ENCODE data around the gene KIF26B. TPM values are rescaled to one million over a fixed set of nuclear protein-coding genes. Genes with fewer than 3 reads are reported as not detected.

Gene KIF26B
- total RNA-seq, 3 donors from 2014 or later (not counting 1 experiment from before 2014, with no cell fraction given): 0.16 to 0.96 (median 0.18) TPM

DNA sequence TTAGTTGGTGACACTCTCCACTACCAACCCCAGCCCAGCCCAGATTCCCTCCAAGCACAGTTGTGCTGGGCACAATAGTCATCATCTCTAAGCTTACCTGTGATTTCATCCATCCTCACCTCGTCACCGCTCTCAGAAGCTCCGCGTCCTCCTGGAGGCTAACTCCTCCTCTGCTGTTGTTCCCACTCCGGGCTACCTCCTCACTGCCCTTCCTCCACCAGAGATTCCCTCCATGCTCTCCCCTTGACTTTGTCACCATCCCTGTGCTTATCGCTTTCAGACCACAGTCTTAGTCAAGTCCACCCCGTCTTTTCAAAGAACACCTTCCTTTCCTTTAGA lies 47.0 kb upstream of the KIF26B start:
- no peak overlapping the region for H3K4me3 ChIP-seq (ENCODE audit: low read length)
- Mint-ChIP-seq H3K27ac (no peak overlapping the region), H3K4me1 (peaks cover 0 to 6% of the 10 kb centered on the region in 2 donors), H3K36me3 (no peaks in the 10 kb centered on the region), H3K27me3 (ENCODE audit: low read depth in 2 of 2) (no peaks in the 10 kb centered on the region), H3K4me3 (no peak overlapping the region), H3K9me3 (no peaks in the 10 kb centered on the region)
- H3K27me3 ChIP-seq (ENCODE audit: control insufficient read depth, insufficient read depth, low read length): no peaks in the 10 kb centered on the region
- peaks cover 4% of the 10 kb centered on the region for H3K4me1 ChIP-seq (ENCODE audit: control insufficient read depth, insufficient read depth, low read length)
- intact Hi-C loops (cut with micrococcal nuclease): no loop called here
- TF ChIP-seq, protein P1, sequence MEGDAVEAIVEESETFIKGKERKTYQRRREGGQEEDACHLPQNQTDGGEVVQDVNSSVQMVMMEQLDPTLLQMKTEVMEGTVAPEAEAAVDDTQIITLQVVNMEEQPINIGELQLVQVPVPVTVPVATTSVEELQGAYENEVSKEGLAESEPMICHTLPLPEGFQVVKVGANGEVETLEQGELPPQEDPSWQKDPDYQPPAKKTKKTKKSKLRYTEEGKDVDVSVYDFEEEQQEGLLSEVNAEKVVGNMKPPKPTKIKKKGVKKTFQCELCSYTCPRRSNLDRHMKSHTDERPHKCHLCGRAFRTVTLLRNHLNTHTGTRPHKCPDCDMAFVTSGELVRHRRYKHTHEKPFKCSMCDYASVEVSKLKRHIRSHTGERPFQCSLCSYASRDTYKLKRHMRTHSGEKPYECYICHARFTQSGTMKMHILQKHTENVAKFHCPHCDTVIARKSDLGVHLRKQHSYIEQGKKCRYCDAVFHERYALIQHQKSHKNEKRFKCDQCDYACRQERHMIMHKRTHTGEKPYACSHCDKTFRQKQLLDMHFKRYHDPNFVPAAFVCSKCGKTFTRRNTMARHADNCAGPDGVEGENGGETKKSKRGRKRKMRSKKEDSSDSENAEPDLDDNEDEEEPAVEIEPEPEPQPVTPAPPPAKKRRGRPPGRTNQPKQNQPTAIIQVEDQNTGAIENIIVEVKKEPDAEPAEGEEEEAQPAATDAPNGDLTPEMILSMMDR (IDR thresholded peaks at IDR 0.05): no peak
- 92% methylated on average over 7 of the region's 7 CpGs for WGBS (ENCODE audit: insufficient coverage)
- no peak overlapping the region for H3K27ac ChIP-seq (ENCODE audit: low read length)
- H3K36me3 ChIP-seq (ENCODE audit: control insufficient read depth, insufficient read depth, low read length): no peaks in the 10 kb centered on the region
- DNase-seq: no peak
- no peaks in the 10 kb centered on the region for H3K9me3 ChIP-seq (ENCODE audit: control insufficient read depth, insufficient read depth, low read length)
- ATAC-seq: no peak

DNA sequence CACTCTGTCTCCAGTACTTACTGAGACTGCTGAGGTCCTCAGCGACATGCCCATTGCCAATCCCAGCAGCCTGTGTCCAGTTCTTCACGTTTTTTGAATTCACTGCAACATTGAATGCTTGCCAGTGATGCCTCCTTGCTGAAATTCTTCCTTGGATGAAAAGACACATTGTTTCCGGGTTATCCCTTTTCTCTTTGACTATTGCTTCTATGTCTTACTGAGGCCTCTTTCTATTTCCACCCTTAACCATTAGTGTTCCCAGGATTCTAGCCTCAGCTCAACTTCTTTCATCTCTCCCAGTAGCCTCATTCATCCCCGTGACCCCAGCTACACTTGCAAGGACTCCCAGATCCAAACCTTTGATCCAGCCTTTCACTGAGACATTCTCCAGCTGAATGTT lies 46.5 kb upstream of the KIF26B start:
- Histone ChIP-seq H3K4me1 (ENCODE audit: control insufficient read depth, insufficient read depth, low read length) (peaks cover 4% of the 10 kb centered on the region), H3K4me3 (ENCODE audit: low read length) (no peak overlapping the region), H3K9me3 (ENCODE audit: control insufficient read depth, insufficient read depth, low read length) (no peaks in the 10 kb centered on the region), H3K27me3 (ENCODE audit: control insufficient read depth, insufficient read depth, low read length) (no peaks in the 10 kb centered on the region), H3K27ac (ENCODE audit: low read length) (no peak overlapping the region), H3K36me3 (ENCODE audit: control insufficient read depth, insufficient read depth, low read length) (no peaks in the 10 kb centered on the region)
- Mint-ChIP-seq H3K4me3 (no peak overlapping the region), H3K9me3 (no peaks in the 10 kb centered on the region), H3K36me3 (no peaks in the 10 kb centered on the region), H3K4me1 (peaks cover 0 to 6% of the 10 kb centered on the region in 2 donors), H3K27me3 (ENCODE audit: low read depth in 2 of 2) (no peaks in the 10 kb centered on the region), H3K27ac (no peak overlapping the region)
- TF ChIP-seq, protein P1 (IDR thresholded peaks at IDR 0.05): no peak
- intact Hi-C loops (cut with micrococcal nuclease): no loop called here
- ATAC-seq (no peak), DNase-seq (no peak)
- 88% methylated on average over 4 of the region's 4 CpGs for WGBS (ENCODE audit: insufficient coverage)

DNA sequence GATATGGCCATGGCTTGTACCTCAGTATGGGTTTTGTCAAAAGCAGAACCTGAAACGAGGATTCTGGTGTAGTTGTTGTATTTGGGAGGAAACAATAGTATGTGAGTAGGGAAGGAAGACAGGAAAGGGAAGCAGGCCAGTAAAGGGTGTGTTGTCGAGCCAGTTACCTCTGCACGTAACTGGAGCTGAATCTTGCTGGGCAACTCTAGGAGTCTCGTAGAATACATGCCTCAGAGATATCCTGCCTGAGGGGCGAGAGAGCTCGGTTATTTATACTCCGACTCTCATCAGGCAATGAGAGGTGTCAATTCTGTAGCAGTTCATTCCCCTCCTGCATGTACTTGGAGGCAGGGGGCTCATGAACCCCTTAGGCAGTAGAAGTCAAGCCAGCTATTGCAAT lies 45.9 kb upstream of the KIF26B start:
- no peak overlapping the region for H3K4me3 Mint-ChIP-seq
- ATAC-seq (no peak), DNase-seq (no peak)
- intact Hi-C loops (cut with micrococcal nuclease): no loop called here
- no peaks in the 10 kb centered on the region for H3K9me3 Mint-ChIP-seq
- H3K9me3 ChIP-seq (ENCODE audit: control insufficient read depth, insufficient read depth, low read length): no peaks in the 10 kb centered on the region
- no peaks in the 10 kb centered on the region for H3K36me3 Mint-ChIP-seq
- H3K4me1 Mint-ChIP-seq: peaks cover 0 to 6% of the 10 kb centered on the region in 2 donors
- peaks cover 4% of the 10 kb centered on the region for H3K4me1 ChIP-seq (ENCODE audit: control insufficient read depth, insufficient read depth, low read length)
- H3K27ac ChIP-seq (ENCODE audit: low read length): no peak overlapping the region
- TF ChIP-seq, protein P1 (IDR thresholded peaks at IDR 0.05): no peak
- H3K27ac Mint-ChIP-seq: no peak overlapping the region
- no peaks in the 10 kb centered on the region for H3K27me3 ChIP-seq (ENCODE audit: control insufficient read depth, insufficient read depth, low read length)
- H3K36me3 ChIP-seq (ENCODE audit: control insufficient read depth, insufficient read depth, low read length): no peaks in the 10 kb centered on the region
- 63% methylated on average over 7 of the region's 7 CpGs for WGBS (ENCODE audit: insufficient coverage)
- no peaks in the 10 kb centered on the region for H3K27me3 Mint-ChIP-seq (ENCODE audit: low read depth in 2 of 2)
- no peak overlapping the region for H3K4me3 ChIP-seq (ENCODE audit: low read length)

DNA sequence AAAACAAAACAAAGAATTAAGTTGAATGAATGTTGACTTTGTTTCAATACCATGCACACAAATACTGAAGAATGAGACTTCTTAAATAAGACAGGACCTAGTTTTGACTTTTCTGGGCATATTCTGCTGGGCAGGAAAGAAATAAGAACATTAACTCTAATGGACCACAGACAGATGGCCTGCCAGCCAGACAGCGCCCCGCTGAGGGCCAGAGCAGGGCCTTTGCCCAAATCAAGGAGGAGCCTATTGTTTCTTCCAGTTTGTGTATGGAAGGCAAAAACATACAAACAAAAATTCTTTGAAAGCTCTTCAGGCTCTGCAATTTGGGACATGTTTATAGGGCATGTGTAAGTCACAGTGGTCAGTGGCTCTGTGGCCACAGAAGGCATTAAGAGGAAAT lies 44.4 kb upstream of the KIF26B start:
- Histone ChIP-seq H3K9me3 (ENCODE audit: control insufficient read depth, insufficient read depth, low read length) (no peaks in the 10 kb centered on the region), H3K27ac (ENCODE audit: low read length) (no peak overlapping the region), H3K4me1 (ENCODE audit: control insufficient read depth, insufficient read depth, low read length) (peaks cover 4% of the 10 kb centered on the region), H3K36me3 (ENCODE audit: control insufficient read depth, insufficient read depth, low read length) (no peaks in the 10 kb centered on the region), H3K27me3 (ENCODE audit: control insufficient read depth, insufficient read depth, low read length) (no peaks in the 10 kb centered on the region), H3K4me3 (ENCODE audit: low read length) (no peak overlapping the region)
- Mint-ChIP-seq H3K36me3 (no peaks in the 10 kb centered on the region), H3K4me3 (no peak overlapping the region), H3K27me3 (ENCODE audit: low read depth in 2 of 2) (no peaks in the 10 kb centered on the region), H3K27ac (no peak overlapping the region), H3K9me3 (no peaks in the 10 kb centered on the region), H3K4me1 (peaks cover 0 to 6% of the 10 kb centered on the region in 2 donors)
- DNase-seq (no peak), ATAC-seq (no peak)
- intact Hi-C loops (cut with micrococcal nuclease): no loop called here
- 100% methylated on average over 2 of the region's 2 CpGs for whole genome bisulfite sequencing (ENCODE audit: insufficient coverage)
- TF ChIP-seq, protein P1 (IDR thresholded peaks at IDR 0.05): no peak
